ENCODE measurements around the gene GMNC.

GMNC gene

GRCh38 chr3:190849607-190850006 lies 12.9 kb downstream of the GMNC start:
- DNase-seq (ENCODE audit: low read depth), result no peak

GRCh38 chr3:190848870-190849269 lies 13.6 kb downstream of the GMNC start:
- no peak for DNase-seq (ENCODE audit: low read depth)

GRCh38 chr3:190847436-190847835 lies 15.1 kb downstream of the GMNC start:
- no peak for DNase-seq (ENCODE audit: low read depth)

DNA sequence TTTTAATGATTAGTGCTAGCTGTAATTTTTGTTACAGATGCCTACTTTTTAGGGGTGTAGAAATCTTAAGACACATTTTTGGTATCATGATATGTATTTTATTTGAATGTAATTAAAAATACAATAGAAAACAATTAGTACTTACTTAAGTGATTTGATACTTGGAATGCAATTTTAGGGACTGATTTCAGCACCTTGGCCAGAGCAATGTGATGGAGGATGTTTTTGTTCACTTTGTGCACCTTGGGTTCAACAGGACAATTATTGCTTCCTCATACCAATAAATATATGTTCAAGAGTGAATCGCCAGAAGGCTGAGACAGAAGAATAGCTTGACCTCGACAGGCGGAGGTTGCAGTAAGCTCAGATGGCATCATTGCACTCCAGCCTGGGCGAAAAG lies 22.3 kb downstream of the GMNC start:
- no peak for DNase-seq (ENCODE audit: low read depth)

GRCh38 chr3:190831225-190831624 lies 31.3 kb downstream of the GMNC start:
- no peak for DNase-seq (ENCODE audit: low read depth)

GRCh38 chr3:190830031-190830430 lies 32.5 kb downstream of the GMNC start:
- DNase-seq (ENCODE audit: low read depth), result no peak

DNA sequence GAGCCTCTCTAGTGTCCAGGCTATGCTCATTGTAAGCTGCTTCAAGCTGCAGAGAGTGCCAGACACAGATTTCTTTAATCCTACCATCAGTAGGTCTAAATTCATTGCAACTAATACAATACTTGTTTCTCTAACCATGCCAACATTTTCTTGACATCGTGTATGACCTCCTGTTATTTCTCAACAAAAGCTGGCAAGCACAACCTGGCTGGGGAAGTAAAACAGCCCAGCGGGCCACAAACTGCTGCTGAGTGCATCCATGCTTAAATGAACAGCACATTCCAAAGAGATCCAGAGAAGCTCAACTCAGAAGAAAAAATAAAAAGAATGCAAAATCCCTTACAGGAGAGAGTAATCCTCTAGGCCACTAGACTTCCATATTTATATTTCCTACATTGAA lies 36.5 kb downstream of the GMNC start:
- no peak for DNase-seq (ENCODE audit: low read depth)

DNA sequence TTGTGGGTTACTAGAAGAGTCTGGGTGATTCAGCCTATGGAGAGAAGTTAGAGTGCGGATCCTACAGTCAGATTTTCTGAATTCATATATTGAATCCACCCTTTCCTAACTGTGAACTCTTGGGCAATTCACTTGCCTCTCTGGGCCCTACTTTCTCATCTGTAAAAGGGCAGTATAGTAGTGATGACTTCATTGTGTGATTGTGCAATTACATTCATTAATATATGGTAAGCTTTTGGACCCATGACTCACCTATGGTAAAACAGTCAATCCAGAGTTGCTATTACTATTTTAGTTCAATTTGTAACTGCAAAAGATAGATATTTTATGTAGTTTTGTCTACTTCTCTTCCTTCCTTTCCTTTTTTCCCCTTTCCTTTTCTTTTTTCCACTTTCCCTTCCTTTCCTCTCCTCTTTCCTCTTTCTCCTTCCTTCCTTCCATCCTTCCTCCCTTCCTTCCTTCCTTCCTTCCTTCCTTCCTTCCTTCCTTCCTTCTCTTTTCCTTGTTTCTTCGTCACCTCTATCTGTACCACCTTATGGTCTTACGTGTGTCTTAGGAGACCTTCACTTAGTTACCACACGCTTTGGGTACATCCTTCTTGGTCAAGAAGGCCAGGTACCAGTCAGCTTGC lies 37.0 kb downstream of the GMNC start:
- no peak for DNase-seq (ENCODE audit: low read depth)

DNA sequence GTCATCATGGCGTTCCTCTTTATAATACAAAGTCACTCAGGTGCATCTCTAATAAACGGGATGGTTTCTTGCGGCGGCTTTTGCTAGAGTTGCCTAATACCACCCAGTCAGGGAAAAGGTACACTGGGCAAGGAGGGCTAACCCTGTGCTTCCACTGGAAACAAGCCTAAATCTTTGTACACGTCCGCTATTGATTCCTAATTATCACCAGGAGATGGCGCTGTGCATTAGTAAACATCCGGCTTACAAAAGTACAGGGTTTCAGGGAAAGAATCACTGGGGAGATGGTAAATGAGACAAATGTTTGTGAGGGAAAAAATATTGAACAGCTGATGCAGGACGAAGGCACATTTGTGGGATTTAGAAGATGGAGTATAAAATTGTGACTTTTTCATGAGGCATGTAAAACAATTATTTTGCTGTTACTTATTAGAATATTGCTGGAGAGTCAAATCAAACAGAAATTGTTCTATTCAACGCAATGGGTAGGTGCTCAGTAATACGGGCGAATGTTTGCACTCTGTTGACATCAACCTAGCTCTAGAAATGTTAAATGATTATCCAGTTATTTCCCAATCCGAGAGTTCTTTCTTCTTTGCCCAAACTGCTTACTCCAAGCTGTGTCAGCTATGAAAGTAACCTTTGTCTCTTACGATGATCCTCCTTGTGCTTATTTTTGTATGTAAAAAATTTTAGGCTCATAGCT lies 50.6 kb downstream of the GMNC start:
- DNase-seq (ENCODE audit: low read depth), result no peak

GRCh38 chr3:190810957-190811356 lies 51.5 kb downstream of the GMNC start:
- no peak for DNase-seq (ENCODE audit: low read depth)

DNA sequence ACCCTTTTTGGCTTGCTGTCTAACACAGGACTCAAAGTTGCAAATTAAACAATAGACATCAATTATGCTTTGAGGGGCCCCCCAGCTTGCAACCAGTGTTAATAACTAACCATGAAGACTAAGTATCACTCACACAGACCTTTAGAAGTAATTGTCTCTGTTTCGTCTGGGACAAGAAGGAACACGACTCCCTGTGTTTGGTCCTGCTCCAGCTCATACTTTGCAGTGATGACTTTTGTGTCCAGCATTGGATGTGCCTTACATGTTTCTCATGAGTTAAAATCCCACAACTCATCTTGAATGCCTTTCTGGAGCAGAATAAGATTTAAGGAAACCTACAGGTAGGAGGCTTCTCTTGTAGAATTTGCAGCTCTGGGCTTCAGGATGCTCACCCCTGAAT lies 53.1 kb downstream of the GMNC start:
- DNase-seq (ENCODE audit: low read depth), result no peak

- no peak for DNase-seq (ENCODE audit: low read depth)
These were observed 54.6 kb downstream of the GMNC start for GRCh38 chr3:190807719-190808375.
